GM18868 (cell line): ENCODE data around the gene MREG.

ENCODE experiments used
- ATAC-seq: cut with Tn5 transposase; IDR thresholded peaks from one replicate; pipeline ENCODE4 v1.9.1; 2021; ENCODE audit warnings: mild to moderate bottlenecking, moderate library complexity; ENCODE audit not compliant: unreplicated experiment

The MREG gene, protein sequence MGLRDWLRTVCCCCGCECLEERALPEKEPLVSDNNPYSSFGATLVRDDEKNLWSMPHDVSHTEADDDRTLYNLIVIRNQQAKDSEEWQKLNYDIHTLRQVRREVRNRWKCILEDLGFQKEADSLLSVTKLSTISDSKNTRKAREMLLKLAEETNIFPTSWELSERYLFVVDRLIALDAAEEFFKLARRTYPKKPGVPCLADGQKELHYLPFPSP

DNA sequence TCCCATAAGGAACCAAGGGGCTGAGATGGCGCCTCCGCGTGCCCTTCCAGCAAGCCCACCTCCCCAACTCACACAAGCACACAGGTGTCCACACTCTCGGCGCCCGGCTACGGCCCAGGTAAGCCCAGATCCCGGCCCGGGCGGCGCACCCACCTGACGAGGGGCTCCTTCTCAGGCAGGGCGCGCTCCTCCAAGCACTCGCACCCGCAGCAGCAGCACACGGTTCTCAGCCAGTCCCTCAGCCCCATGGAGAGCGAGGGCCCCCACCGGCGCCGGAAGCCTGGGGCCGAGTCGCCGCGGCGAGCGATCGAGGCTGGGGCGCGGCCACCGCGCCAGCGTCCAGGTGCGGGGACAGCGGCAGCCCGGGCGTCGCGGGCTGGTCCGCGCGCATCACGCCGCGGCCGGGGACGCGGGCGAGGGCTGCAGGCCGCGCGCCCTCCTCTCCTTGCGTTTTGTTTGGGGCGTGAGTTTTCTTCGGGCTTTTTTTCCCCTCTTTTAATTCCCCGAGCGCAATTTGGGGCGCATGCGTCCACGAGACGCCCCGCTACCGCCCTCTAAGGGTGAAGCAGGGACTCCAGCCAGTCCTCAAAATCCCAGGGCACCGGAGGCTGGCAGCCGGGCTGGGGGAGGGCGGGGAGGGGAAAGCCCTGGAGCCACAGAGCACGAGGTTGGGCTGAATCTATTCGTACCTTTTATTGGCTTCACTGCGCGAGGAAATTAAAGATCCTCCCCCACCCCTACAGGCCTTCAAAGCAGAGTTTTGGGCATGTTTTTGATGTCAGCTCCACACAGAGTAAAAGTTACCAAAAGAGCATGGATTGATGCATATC, at the start of gene MREG:
Gene MREG, minus strand, starts transcription at position 472 of the 830 bp plus-strand sequence. Its CDS starts 224 bp downstream, at position 248.
- ATAC-seq, result peak; percentile 41

DNA sequence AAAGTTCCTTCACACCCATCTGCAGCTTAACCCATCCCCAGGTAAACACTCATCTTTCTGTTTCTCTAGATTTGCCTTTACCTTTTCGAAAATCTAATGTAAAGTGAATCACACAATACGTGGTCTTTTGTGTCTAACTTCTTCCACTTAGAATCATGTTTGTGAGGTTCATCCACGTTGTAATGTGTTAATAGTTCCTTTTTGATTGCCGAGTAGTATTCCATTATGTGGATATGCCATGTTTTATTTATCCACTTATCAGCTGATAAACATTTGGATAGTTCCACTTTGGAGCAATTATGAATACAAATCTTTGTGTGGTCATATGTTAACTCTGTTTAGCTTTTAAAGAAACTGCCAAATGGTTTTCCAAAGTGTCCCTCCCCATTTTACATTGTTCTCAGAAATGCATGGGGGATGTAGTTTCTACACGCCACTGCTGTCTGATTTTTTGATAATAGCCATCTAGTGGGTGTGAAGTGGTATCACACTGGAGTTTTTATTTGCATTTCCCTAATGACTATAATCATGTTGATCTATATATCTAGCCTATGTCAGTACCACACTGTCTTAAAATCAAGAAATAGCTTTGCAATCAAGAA, 46.0 kb upstream of the MREG start:
- no peak for ATAC-seq

DNA sequence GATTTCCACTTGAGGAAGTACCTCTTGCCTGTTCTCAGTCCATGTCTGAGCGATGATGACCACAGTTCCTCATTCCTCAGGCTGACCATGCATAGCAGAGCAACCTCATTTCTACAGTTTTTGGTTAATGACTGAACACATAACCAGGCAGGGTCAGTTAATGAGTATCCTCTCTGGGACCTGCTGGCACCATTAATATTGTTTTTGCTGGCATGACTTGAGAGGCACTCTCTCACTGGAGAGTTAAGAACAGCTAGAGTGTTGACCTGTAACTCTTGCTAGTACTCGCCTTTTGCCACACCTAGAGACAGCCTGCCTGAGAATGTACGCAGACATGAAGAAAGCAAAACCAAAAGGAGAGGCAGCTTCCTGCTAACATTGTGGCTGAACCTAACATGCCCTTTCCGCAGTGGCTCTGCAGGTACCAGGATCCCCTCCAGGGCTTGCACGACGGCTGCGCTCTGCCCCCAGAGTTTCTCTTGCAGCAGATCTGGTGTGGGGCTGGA, 44.4 kb upstream of the MREG start:
- ATAC-seq, result peak; percentile 76

DNA sequence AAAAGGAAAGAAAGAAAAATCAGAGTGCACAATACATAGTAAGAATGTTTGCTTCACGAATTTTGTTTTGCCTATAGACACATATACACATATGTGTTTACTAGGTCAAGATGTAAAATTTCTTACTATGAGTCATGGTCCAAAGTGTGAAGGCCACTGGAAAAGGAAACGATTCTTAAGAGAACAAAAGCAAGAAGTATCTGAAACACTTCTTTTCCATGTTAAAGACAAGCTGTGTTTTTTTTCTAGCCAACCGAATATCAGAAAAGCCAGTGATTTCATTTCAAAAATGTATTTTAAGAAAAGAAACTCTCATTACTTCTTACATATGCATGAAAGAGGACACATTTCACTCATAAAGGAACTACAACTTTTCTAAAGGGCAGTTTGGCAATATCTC, 43.4 kb upstream of the MREG start:
- ATAC-seq, result peak; percentile 47

DNA sequence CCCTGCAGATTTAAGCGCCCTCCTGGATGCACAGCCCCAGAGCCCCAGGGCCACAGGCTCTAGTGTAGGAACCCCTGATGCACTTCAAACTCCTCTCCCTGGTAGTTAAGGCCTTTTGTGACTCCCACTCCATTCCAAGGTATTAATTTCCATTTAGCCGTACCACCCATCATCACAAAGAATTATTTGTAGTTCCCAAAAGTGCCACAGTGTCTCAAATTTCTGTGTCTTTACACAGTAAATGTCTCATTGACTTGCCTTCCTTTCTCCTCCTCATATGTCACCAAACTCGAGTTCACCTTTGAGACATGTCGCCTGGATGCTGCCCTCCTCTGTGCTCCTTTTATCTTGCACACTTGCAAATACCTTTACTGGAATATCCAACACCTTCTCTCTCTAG, 42.3 kb upstream of the MREG start:
- ATAC-seq, result no peak

DNA sequence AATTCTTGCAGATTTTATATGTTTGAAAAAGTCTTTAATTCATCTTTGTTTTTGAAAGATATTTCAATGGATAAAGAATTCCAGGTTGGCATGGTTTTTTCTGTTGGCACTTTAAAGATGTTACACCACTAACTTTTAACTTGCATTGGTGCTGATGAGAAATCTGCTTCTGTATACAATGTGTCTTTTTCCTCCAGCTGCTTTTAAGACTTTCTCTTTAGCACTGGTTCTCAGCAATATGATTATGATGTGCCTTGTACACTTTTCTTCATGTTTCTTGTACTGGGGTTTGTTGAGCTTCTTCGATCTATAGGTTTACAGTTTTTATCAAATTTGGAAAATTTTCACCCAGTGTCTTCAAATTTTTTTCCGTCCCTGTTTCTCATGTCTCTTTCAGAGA, 39.1 kb upstream of the MREG start:
- ATAC-seq, result no peak

DNA sequence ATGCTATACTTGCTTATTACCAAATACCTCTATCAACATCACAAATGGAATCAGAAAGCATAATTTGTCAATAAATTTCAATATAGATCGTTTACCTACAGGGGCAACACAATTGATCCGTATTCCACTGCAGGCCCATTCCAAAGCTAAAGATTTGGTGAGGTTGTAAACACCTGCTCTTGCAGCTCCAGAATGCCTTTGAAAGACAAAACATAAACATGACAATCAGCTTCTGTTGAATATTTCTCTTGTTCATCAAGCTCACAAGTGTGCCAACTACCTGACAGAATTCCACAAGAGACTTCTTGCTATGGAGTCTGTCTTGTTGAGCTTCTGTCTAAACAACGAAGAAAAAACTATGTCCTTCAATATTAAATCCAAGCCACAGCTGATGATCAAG, 38.0 kb upstream of the MREG start:
- no peak for ATAC-seq

DNA sequence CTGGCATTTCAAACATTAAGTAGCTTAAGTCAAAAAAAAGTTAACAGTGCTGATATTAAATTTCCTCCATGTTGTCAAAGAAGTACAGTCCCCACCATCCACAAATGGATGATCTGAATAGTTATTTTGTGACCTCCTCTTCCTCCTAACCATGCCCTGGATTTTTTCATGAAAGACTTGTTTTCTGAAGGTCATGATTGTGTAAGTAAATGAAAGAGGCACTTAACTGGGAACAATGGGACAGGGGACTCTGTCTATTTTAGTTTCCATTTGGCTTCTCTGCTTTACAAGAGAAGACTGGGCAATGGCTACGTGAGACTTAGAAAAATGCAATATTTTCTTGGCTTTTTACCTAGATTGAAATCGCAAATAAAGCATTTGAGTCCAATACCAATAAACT, 36.1 kb upstream of the MREG start:
- ATAC-seq, result no peak

DNA sequence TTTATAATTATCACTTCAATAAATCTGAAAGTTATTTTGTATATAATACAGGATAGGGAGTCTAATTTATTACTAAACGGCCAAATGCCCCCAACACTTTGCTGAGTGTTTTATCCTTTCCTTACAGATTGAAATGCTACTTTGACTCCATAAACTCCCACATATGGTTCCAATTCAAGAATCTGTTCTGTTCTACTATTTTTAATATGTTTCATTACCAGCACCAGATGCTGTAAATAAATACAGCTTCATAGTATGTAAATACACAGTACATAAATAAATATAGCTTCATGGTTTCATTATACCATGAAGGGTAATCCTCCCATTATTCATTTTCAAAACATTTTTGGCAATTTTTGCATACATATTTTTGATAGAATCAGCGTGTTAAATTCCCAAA, 34.0 kb upstream of the MREG start:
- ATAC-seq, result no peak

DNA sequence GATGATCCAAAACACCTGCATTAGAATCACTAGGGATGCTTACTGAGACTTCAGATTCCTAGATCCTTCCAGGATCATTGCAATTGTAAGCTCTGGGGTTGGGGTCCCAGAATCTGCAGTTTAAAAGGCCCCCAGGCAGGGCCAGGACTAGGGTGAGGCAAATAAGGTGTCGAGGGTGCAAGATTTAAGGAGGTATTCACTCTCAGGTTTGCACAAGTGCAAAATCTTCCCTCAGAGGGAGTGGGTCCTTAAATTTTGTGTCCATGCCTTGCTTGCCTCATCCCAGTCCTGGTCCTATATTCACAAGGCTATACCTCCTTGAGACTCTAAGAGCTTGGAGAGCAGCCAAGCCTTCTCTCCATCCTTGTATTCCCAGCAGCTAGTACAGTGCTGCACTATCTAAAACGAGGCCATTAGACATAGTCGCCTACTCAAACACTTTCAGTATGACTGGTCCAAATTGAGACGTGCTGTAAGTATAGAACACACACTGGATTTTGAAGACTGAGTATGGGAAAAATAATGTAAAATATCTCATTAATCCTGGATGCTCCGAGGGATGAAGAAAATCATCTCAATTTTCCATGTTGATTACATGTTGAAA, 31.6 kb upstream of the MREG start:
- peak; percentile 99 for ATAC-seq

DNA sequence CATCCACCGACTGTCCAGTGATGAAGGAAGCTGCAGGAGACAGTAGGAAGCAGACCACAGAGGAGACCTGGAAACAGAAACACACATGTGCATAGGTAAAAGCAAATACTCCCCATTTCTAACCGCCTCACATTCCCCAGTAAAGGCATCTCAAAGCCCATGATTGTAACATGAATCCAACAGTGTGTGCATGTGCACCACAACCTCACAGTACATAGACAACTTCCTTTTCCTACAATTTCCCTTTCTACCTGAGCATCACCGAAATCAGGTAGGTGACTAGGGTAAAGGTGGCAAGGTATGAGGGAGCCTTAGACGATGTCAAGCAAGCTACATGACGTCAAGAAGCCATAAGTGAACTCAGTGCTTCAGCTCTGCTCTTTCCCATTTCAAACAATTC, 30.6 kb upstream of the MREG start:
- no peak for ATAC-seq

DNA sequence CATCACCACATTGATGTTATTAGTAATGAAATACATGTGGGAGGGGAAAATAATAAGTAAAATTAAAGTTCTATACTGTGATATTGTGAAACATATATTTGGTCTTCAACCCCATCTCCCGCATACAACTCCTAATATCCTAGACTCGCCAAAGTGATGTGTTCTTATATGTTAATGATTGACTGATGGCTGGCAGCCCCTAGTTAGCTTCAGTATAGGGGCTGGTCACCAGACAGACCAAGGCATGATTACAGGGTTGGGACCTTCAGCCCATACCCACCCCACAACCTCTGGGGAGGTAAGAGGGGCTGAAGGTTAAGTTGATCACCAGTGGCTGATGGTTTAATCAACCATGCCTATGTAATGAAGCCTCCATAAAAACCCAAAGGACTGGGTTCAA, 28.1 kb upstream of the MREG start:
- ATAC-seq, result no peak

DNA sequence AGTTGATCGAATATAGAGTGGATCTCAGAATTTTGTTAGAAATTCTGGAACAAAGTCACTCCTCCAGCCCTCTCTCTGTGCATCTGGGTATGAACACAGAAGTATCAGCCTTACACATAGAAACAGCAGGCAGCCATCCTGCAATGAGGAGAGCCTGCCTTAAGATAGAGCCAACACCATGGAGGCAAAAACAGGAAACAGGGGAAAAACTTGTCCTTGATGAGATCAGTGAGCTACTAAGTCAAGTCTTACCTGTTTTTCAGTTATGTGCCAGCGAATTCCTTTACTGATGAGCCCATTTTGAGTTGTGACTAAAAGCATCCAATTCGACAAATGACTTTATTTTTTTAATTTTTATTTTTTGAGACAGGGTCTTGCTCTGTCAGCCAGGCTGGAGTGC, 26.6 kb upstream of the MREG start:
- no peak for ATAC-seq

DNA sequence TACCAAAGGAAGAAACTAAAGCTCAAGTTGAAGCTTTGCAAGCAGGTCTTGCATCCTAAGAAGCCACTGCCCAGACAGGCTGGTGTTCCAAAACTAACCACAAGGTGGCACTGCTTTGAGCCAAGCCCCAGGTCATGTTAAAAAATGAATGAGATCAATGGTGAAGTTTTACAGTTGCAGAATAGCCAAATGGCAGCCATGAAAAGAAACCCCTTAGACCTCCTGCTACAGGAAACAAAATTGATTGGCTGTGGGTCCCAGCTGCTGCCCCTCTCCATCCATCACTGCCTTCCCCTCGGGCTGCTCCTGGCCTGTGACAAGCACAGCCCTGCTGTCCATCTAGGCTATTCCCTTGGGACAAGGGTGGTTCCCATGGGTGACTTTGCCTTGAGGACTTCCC, 20.7 kb upstream of the MREG start:
- no peak for ATAC-seq

DNA sequence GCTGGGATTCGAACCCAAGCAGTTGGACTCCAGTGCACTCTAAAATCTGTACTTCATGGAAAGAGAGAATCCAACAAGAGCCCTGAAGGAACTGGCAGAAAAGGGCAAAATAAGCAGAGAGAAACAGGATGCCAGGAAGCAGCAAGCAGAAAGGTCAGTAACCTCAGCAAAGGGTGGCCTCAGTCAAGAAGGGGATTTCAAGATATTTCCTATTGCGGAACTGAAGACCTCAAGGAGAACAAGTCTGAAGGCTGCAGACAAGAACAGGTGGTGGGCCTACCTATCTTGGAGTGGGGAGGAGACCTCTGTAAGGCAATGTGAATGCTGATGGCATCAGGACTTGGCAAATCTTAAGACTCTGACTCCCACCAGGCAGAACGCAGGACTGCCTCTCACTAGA, 20.1 kb upstream of the MREG start:
- peak; percentile 41 for ATAC-seq

DNA sequence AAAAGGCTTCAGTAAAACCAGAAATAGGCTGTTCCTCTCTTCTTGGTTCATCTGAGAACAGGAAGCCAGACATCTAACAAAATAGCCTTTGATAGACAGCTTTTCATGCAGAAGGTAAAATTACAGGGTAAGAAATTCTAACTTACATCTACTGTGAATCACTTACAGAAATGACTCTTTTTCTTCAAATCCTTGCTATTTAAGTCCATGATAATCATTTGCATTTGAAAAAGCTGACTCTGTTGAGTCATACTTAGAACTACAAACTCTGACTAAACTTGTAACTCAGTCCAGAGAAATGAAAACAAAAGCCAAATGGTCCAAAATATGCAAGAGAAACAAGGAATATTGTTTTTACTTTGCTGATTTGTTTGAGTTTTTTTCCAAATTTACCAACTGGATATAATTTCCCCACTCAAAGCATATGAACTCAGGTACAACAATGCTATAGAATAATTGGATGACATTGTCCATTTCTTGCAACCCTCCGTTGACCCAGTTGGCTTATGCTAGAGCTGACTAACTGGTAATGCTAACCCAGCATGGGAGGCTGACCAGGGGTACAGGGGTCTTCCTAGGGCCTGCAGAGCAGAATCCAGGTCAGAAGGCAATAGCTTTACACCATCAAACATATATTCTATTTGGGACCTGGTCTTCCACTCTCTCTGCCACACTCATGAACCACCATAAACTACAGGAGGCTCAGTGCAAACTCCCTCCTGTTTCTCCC, 18.8 kb upstream of the MREG start:
- peak; percentile 87 for ATAC-seq

DNA sequence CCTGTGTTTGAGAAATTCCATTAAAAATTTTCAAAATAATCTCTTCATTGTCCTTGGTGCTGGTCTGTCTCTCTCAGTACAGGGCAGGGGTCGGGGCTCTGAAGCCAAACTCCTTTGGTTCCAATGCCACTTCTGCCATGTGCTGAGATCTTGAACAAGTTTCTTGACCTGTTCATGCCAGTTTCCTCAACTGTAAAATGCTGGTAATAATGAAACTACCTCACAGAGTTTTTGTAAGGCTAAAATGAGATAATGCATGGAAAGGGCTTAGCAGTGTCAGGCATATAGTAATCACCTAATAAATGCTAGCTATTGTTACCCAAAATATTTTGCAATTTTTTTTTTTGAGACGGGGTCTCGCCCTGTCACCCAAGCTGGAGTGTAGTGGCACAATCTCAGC, 16.9 kb upstream of the MREG start:
- peak; percentile 16 for ATAC-seq

DNA sequence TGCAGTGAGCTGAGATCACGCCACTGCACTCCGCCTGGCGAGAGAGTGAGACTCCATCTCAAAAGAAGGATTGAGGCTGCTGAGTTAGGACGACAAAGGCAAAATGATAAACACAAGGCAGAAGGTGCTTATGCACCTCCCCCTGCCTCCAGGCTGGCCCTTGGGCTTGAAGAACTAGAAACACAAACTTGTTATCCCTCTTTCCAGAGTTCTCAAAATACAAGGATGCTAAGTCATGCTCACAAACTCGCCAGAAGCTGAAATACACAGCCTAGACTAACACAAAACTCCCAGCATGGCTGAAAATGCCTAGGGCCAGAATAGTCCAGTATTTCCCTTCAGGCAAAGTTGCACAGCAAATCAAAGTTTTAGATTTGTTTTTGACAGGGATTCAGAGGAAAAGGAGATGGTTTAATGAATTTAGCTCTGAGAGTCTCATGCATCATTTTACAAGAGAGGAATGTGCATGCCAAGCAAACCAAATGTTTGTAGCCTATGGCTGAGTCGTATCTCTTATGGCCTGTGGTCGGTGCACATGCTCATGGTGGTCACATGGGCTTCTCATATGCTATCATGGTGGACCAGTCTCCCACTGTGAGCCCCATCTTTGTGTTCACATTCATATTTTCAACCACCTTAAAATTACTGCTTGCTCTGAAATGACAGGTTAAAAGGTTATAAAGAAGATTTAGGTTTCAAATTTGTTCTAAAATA, 16.2 kb upstream of the MREG start:
- no peak for ATAC-seq

DNA sequence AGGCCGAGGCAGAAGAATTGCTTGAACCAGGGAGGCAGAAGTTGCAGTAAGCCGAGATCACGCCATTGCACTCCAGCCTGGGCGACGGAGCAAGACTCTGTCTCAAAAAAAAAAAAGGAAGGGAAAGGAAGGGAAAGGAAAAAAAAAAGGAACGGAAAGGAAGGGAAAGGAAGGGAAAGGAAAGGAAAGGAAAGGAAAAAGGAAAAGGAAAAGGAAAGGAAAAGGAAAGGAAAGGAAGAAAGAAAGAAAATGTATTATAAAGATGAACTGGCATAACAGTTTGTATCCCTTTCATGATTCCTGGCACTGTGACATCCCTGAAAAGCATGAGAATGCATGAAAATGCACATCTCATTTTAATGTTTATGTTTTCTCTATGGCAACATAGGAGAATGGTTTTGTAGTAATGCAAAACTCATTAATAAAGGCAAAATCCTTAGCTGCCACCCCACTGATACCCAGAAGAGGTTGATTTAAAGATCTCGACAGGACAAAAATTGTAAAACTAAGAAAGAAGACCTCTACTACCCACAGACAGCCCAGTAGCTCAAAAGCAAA, 11.5 kb upstream of the MREG start:
- ATAC-seq, result no peak

DNA sequence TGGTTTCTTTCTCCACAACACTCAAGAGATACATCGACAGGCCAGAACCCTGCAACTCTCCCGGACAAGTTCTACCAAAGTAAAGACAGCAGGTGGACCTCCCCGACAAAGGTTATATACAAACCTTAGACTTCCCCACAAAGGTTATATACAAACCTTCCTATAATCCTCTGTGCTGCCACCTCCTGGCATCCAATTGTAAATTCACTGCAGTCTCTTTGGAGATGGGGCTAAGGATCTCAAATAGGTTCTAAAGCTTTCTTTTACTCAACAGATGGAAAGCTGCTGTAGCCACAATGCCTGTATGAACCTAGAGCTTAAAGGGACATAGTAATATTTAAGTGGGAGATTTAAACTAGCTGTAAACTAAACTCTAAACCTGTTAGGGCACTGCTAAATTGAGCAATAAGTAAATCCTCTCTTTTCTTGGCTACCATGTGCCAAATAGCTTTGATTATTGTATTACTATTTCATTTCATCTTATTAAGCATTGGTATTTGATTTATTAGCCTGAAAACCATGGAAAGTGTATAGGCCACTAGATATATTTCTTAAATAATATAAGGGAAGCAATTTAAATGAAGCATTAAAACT, 9.8 kb upstream of the MREG start:
- peak; percentile 95 for ATAC-seq
